Measurements from ENCODE around the gene BEND7.
A peak's percentile ranks its signal among the peaks of the same experiment; 100 is the strongest.

BEND7 gene

GRCh38 chr10:13525663-13526062, 3.2 kb downstream of the BEND7 start:
- FAIRE-seq (no peak), DNase-seq (ENCODE audit: low spot score) (no peak)

- DNase-seq (ENCODE audit: low spot score) (no peak), FAIRE-seq (no peak)
Observed at GRCh38 chr10:13521026-13521425, 7.8 kb downstream of the BEND7 start.

- FAIRE-seq (no peak), DNase-seq (ENCODE audit: low spot score) (no peak)
Observed at GRCh38 chr10:13520194-13520593, 8.6 kb downstream of the BEND7 start.

- DNase-seq (ENCODE audit: low spot score) (no peak), FAIRE-seq (no peak)
Observed at GRCh38 chr10:13518076-13518692, 10.6 kb downstream of the BEND7 start.

GRCh38 chr10:13517675-13518074, 11.1 kb downstream of the BEND7 start:
- DNase-seq (ENCODE audit: low spot score) (no peak), FAIRE-seq (no peak)

GRCh38 chr10:13516176-13516575, 12.6 kb downstream of the BEND7 start:
- DNase-seq (ENCODE audit: low spot score) (no peak), FAIRE-seq (no peak)

- no peak for FAIRE-seq
- no peak for DNase-seq (ENCODE audit: low spot score)
Observed at GRCh38 chr10:13515467-13515866, 13.3 kb downstream of the BEND7 start.

- no peak for FAIRE-seq
- DNase-seq (ENCODE audit: low spot score) = no peak
Observed at GRCh38 chr10:13514296-13514695, 14.5 kb downstream of the BEND7 start.

GRCh38 chr10:13512564-13512963, 16.2 kb downstream of the BEND7 start:
- DNase-seq (ENCODE audit: low spot score) (no peak), FAIRE-seq (no peak)

- DNase-seq (ENCODE audit: low spot score) = no peak
- no peak for FAIRE-seq
Observed at GRCh38 chr10:13511409-13511808, 17.4 kb downstream of the BEND7 start.

GRCh38 chr10:13505052-13505680, 23.6 kb downstream of the BEND7 start:
- FAIRE-seq = no peak

GRCh38 chr10:13503745-13504463, 24.9 kb downstream of the BEND7 start:
- no peak for FAIRE-seq
- peak; percentile 41 for DNase-seq (ENCODE audit: low spot score)

More at GRCh38 chr10:13505052-13505680, 23.6 kb downstream of the BEND7 start:
- DNase-seq (ENCODE audit: low spot score) = no peak

- no peak for DNase-seq (ENCODE audit: low spot score)
- no peak for FAIRE-seq
Observed at GRCh38 chr10:13502380-13502779, 26.4 kb downstream of the BEND7 start.

- FAIRE-seq = no peak
- DNase-seq (ENCODE audit: low spot score) = no peak
Observed at GRCh38 chr10:13500201-13500600, 28.6 kb downstream of the BEND7 start.

- DNase-seq (ENCODE audit: low spot score) (no peak), FAIRE-seq (no peak)
Observed at GRCh38 chr10:13499150-13499549, 29.7 kb downstream of the BEND7 start.

GRCh38 chr10:13496931-13497330, 31.9 kb downstream of the BEND7 start:
- no peak for FAIRE-seq
- DNase-seq (ENCODE audit: low spot score) = no peak

GRCh38 chr10:13496164-13496563, 32.6 kb downstream of the BEND7 start:
- FAIRE-seq (no peak), DNase-seq (ENCODE audit: low spot score) (no peak)

GRCh38 chr10:13492493-13493180, 36.2 kb downstream of the BEND7 start:
- no peak for DNase-seq (ENCODE audit: low spot score)
- no peak for FAIRE-seq

GRCh38 chr10:13491747-13492360, 37.0 kb downstream of the BEND7 start:
- FAIRE-seq (no peak), DNase-seq (ENCODE audit: low spot score) (no peak)

GRCh38 chr10:13490503-13490902, 38.3 kb downstream of the BEND7 start:
- no peak for FAIRE-seq
- DNase-seq (ENCODE audit: low spot score) = no peak

GRCh38 chr10:13489035-13489599, 39.7 kb downstream of the BEND7 start:
- no peak for DNase-seq (ENCODE audit: low spot score)
- FAIRE-seq = no peak
